Astrocyte (in vitro differentiated cells and primary cell): ENCODE results near the gene JOSD2. TPM values are rescaled to one million over a fixed set of nuclear protein-coding genes. Genes with fewer than 3 reads are reported as not detected.

Source experiments
- DNase-seq: peaks from one replicate; pipeline ENCODE4 v3.0.0-alpha.2; 2010; ENCODE audit warnings: low read depth
- FAIRE-seq: peaks from 2 replicates; lab custom pipeline; 2011; peaks lifted over from hg19 to GRCh38; lab: Jason Lieb, UNC
- H2AFZ ChIP-seq: 2 replicates; pipeline ENCODE4 v1.6.0; 2012; ENCODE audit warnings: low read depth, low read length, inconsistent platforms
- H3K27ac ChIP-seq: 2 replicates; pipeline ENCODE4 v1.5.1; 2011; ENCODE audit warnings: low read depth, low read length, inconsistent platforms
- H3K27me3 ChIP-seq: 2 replicates; pipeline ENCODE4 v1.6.0; 2011; ENCODE audit warnings: low read length, inconsistent platforms; ENCODE audit not compliant: insufficient read depth
- H3K36me3 ChIP-seq: 2 replicates; pipeline ENCODE4 v1.5.1; 2011; ENCODE audit warnings: low read length, inconsistent platforms; ENCODE audit not compliant: insufficient read depth
- H3K4me1 ChIP-seq: 2 replicates; pipeline ENCODE4 v1.5.1; 2011; ENCODE audit warnings: low read length, inconsistent platforms; ENCODE audit not compliant: insufficient read depth
- H3K4me2 ChIP-seq: 2 replicates; pipeline ENCODE4 v1.6.0; 2012; ENCODE audit warnings: low read length, inconsistent platforms
- H3K4me3 ChIP-seq: 2 replicates; pipeline ENCODE4 v1.5.1; 2011; ENCODE audit warnings: low read depth, mild to moderate bottlenecking, low read length, inconsistent platforms; ENCODE audit not compliant: insufficient read depth
- H3K79me2 ChIP-seq: 2 replicates; pipeline ENCODE4 v1.6.0; 2012; ENCODE audit warnings: mild to moderate bottlenecking, low read length, inconsistent platforms; ENCODE audit not compliant: insufficient read depth
- H3K9ac ChIP-seq: 2 replicates; pipeline ENCODE4 v1.6.0; 2012; ENCODE audit warnings: mild to moderate bottlenecking, low read length, inconsistent platforms
- H3K9me3 ChIP-seq: 2 replicates; pipeline ENCODE4 v1.5.1; 2012; ENCODE audit warnings: low read depth, mild to moderate bottlenecking, low read length, inconsistent platforms; ENCODE audit not compliant: insufficient read depth
- H4K20me1 ChIP-seq: 2 replicates; pipeline ENCODE4 v1.6.0; 2012; ENCODE audit warnings: low read length, inconsistent platforms; ENCODE audit not compliant: insufficient read depth
- H3K27ac Mint-ChIP-seq: one replicate; pipeline ENCODE4 v1.8.0; 2021; ENCODE audit warnings: mild to moderate bottlenecking, mixed read lengths; ENCODE audit not compliant: unreplicated experiment
- H3K27me3 Mint-ChIP-seq: one replicate; pipeline ENCODE4 v1.8.0; 2021; ENCODE audit warnings: low read depth, mixed read lengths; ENCODE audit not compliant: unreplicated experiment
- H3K36me3 Mint-ChIP-seq: one replicate; pipeline ENCODE4 v1.8.0; 2021; ENCODE audit warnings: low read depth, mixed read lengths; ENCODE audit not compliant: unreplicated experiment
- H3K4me1 Mint-ChIP-seq: one replicate; pipeline ENCODE4 v1.8.0; 2021; ENCODE audit warnings: low read depth, mixed read lengths; ENCODE audit not compliant: unreplicated experiment
- H3K4me3 Mint-ChIP-seq: one replicate; pipeline ENCODE4 v1.8.0; 2021; ENCODE audit warnings: mild to moderate bottlenecking, moderate library complexity, mixed read lengths; ENCODE audit not compliant: unreplicated experiment
- H3K9me3 Mint-ChIP-seq: one replicate; pipeline ENCODE4 v1.8.0; 2021; ENCODE audit warnings: mild to moderate bottlenecking, mixed read lengths; ENCODE audit not compliant: unreplicated experiment
- EZH2 ChIP-seq: IDR thresholded peaks from 2 replicates; pipeline ENCODE4 v1.6.1; 2012; ENCODE audit warnings: mild to moderate bottlenecking, low read length, inconsistent platforms; ENCODE audit not compliant: insufficient read depth
- total RNA-seq: library from RNA; stranded (reverse); gene quantifications from 2 replicates; pipeline ENCODE4 v1.2.1, GENCODE V29; 2021
- TF ChIP-seq, protein P1 (sequence below): IDR thresholded peaks from 2 replicates; pipeline ENCODE4 v1.5.1; 2011; ENCODE audit warnings: low read depth, mild to moderate bottlenecking, inconsistent platforms, low read length, moderate library complexity; ENCODE audit not compliant: insufficient read depth

The JOSD2 gene
- total RNA-seq, 1 donor from 2014 or later = not detected

DNA sequence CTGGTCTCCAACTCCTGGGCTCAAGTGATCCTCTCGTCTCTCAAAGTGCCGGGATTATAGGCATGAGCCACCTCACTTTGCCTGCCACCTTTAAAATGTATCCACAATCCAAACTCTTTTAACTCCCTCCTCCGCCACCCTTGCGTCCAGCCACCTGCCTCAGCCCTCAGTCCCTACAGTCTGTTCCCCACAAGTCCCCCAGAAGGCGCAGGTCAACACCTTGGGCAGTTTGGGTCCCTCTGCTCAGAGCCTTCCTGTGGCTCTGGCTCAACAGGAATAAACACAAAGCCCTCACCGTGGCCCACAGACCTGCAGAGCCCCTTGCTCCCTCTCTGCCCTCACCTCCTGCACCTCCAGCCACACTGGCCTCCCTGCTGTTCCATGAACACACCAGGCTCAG is 42.2 kb downstream of the JOSD2 start:
- Mint-ChIP-seq H3K4me1 (no peaks in the 10 kb centered on the region), H3K27ac (no peak overlapping the region), H3K27me3 (no peaks in the 10 kb centered on the region), H3K36me3 (no peaks in the 10 kb centered on the region), H3K9me3 (peaks cover 23% of the 10 kb centered on the region), H3K4me3 (no peak overlapping the region)
- Histone ChIP-seq H3K9ac (no peak overlapping the region), H3K36me3 (no peaks in the 10 kb centered on the region), H2AFZ (no peak overlapping the region), H3K4me3 (no peak overlapping the region), H3K4me1 (no peaks in the 10 kb centered on the region), H4K20me1 (no peaks in the 10 kb centered on the region), H3K4me2 (no peak overlapping the region), H3K9me3 (no peaks in the 10 kb centered on the region), H3K27me3 (no peaks in the 10 kb centered on the region), H3K27ac (no peak overlapping the region), H3K79me2 (no peaks in the 10 kb centered on the region)
- FAIRE-seq = no peak
- TF ChIP-seq, protein P1, sequence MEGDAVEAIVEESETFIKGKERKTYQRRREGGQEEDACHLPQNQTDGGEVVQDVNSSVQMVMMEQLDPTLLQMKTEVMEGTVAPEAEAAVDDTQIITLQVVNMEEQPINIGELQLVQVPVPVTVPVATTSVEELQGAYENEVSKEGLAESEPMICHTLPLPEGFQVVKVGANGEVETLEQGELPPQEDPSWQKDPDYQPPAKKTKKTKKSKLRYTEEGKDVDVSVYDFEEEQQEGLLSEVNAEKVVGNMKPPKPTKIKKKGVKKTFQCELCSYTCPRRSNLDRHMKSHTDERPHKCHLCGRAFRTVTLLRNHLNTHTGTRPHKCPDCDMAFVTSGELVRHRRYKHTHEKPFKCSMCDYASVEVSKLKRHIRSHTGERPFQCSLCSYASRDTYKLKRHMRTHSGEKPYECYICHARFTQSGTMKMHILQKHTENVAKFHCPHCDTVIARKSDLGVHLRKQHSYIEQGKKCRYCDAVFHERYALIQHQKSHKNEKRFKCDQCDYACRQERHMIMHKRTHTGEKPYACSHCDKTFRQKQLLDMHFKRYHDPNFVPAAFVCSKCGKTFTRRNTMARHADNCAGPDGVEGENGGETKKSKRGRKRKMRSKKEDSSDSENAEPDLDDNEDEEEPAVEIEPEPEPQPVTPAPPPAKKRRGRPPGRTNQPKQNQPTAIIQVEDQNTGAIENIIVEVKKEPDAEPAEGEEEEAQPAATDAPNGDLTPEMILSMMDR = no peak
- no peak for TF ChIP-seq EZH2
- DNase-seq = no peak

DNA sequence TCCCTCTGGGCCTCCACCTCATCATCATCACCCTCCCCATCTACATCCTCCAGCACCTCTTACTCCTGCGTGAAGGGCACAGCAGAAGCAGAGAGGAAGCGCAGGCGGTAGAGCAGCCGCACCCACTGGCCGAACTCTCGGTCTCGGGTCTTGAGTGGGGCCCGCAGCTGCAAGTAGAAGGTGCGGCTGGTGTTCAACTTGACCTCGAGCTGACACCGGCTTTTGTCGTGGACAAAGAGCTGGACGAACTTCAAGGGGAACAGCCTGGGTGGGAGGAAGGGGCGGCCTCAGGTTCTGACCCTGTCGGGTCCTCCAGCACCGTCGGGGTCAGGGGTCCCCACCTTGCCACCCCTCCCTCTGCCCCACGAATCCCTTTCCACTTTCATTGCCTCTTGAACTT is 43.4 kb downstream of the JOSD2 start:
- H4K20me1 ChIP-seq = no peaks in the 10 kb centered on the region
- no peaks in the 10 kb centered on the region for H3K27me3 Mint-ChIP-seq
- no peaks in the 10 kb centered on the region for H3K36me3 Mint-ChIP-seq
- DNase-seq (no peak), FAIRE-seq (no peak)
- no peak overlapping the region for H3K4me2 ChIP-seq
- H3K36me3 ChIP-seq = no peaks in the 10 kb centered on the region
- no peak overlapping the region for H2AFZ ChIP-seq
- no peak overlapping the region for H3K9ac ChIP-seq
- no peaks in the 10 kb centered on the region for H3K9me3 ChIP-seq
- H3K4me1 ChIP-seq = no peaks in the 10 kb centered on the region
- H3K9me3 Mint-ChIP-seq = peaks cover 23% of the 10 kb centered on the region
- no peak overlapping the region for H3K4me3 ChIP-seq
- H3K4me3 Mint-ChIP-seq = no peak overlapping the region
- no peaks in the 10 kb centered on the region for H3K4me1 Mint-ChIP-seq
- H3K27ac Mint-ChIP-seq = no peak overlapping the region
- no peaks in the 10 kb centered on the region for H3K27me3 ChIP-seq
- no peaks in the 10 kb centered on the region for H3K79me2 ChIP-seq
- TF ChIP-seq EZH2 = no peak
- TF ChIP-seq, protein P1 = no peak
- no peak overlapping the region for H3K27ac ChIP-seq

DNA sequence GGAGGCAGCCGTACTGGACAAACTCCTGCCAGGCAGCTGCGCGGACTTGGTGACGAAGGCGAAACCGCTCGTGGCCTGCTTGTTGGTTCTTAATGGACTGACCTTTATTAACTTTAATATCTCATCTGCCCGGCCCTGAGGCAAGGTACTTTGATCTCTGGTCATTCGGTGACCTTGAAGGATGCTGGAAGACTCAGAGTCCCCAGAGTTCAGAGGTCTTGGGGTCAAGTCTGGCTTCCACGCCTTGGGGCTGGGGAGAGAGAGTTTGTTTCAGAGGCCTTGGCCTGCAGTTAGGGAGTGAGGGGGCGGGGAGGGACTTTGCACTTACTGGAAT is 44.3 kb downstream of the JOSD2 start:
- Histone ChIP-seq H3K4me1 (no peaks in the 10 kb centered on the region), H3K9me3 (no peaks in the 10 kb centered on the region), H3K4me3 (no peak overlapping the region), H3K27ac (no peak overlapping the region), H4K20me1 (no peaks in the 10 kb centered on the region), H2AFZ (no peak overlapping the region), H3K27me3 (no peaks in the 10 kb centered on the region), H3K4me2 (no peak overlapping the region), H3K36me3 (no peaks in the 10 kb centered on the region), H3K9ac (no peak overlapping the region), H3K79me2 (no peaks in the 10 kb centered on the region)
- TF ChIP-seq, protein P1 = no peak
- TF ChIP-seq EZH2 = no peak
- no peak for DNase-seq
- peaks cover 21% of the 10 kb centered on the region for H3K9me3 Mint-ChIP-seq
- no peak for FAIRE-seq
- no peak overlapping the region for H3K4me3 Mint-ChIP-seq
- H3K27me3 Mint-ChIP-seq = no peaks in the 10 kb centered on the region
- no peak overlapping the region for H3K27ac Mint-ChIP-seq
- H3K36me3 Mint-ChIP-seq = no peaks in the 10 kb centered on the region
- no peaks in the 10 kb centered on the region for H3K4me1 Mint-ChIP-seq
